Suprapubic skin (tissue), 4 donors: Measurements from ENCODE around the gene PITHD1. TPM values are rescaled to one million over a fixed set of nuclear protein-coding genes. Genes with fewer than 3 reads are reported as not detected.

Source experiments
- DNase-seq, 2 donors: peaks; one replicate each; pipeline ENCODE4 v3.0.0-alpha.2; 2019; ENCODE audit warnings: low spot score in 2 of 2
- H3K27ac ChIP-seq: fragments of 200-600 bp; sonication (generic); one replicate; pipeline ENCODE4 v1.5.1; 2019
- H3K27me3 ChIP-seq: fragments of 200-600 bp; sonication (generic); one replicate; pipeline ENCODE4 v1.5.1; 2019
- H3K36me3 ChIP-seq: fragments of 200-600 bp; sonication (generic); one replicate; pipeline ENCODE4 v1.5.1; 2019
- H3K4me1 ChIP-seq: fragments of 200-600 bp; sonication (generic); one replicate; pipeline ENCODE4 v1.5.1; 2019
- H3K4me3 ChIP-seq: fragments of 200-600 bp; sonication (generic); one replicate; pipeline ENCODE4 v1.5.1; 2019; ENCODE audit warnings: mild to moderate bottlenecking
- H3K9me3 ChIP-seq: fragments of 200-600 bp; sonication (generic); one replicate; pipeline ENCODE4 v1.5.1; 2019
- CTCF ChIP-seq, 2 donors: fragments of 200-600 bp in 1 of 2; fragments of 450-650 bp in 1 of 2; sonication (generic) in 1 of 2; IDR thresholded peaks; one replicate each; pipeline ENCODE4 v1.5.1; 2016 to 2019; ENCODE audit warnings: antibody characterized with exemption in 2 of 2, mild to moderate bottlenecking in 1 of 2, moderate library complexity in 1 of 2
- EP300 ChIP-seq: sonication (generic); formaldehyde crosslinking; IDR thresholded peaks from one replicate; pipeline ENCODE4 v1.6.1; 2017; ENCODE audit warnings: antibody characterized with exemption
- POLR2A ChIP-seq, 2 donors: fragments of 450-650 bp; IDR thresholded peaks; one replicate each; pipeline ENCODE4 v1.6.1; 2017; ENCODE audit warnings: antibody characterized with exemption in 2 of 2, mild to moderate bottlenecking in 2 of 2, moderate library complexity in 2 of 2
- POLR2AphosphoS5 ChIP-seq, 3 donors: sonication (generic); formaldehyde crosslinking; IDR thresholded peaks; one replicate each; pipeline ENCODE4 v1.6.1; 2017; ENCODE audit warnings: antibody characterized with exemption in 3 of 3
- WGBS: methylation state at CpG from one replicate; pipeline ENCODE4 v1.1.5; 2018; 5-methylcytosine and 5-hydroxymethylcytosine counted together
- total RNA-seq, 4 donors: library from RNA; depleted of rRNA; stranded (reverse); fragments of >200 nt; gene quantifications; one replicate each; pipeline ENCODE4 v1.1.0, GENCODE V29; 2016

Gene PITHD1
- total RNA-seq, 4 donors from 2014 or later: 49.4 to 93.1 (median 74.3) TPM

- no peaks in the 10 kb centered on the region for H3K9me3 ChIP-seq
- no peak overlapping the region for H3K27ac ChIP-seq
- WGBS: 35% methylated on average over 6 of the region's 6 CpGs
- TF ChIP-seq POLR2A (IDR thresholded peaks at IDR 0.05) (no peak), CTCF (IDR thresholded peaks at IDR 0.05) (peak; percentile 18 to 70)
- no peak for DNase-seq
- H3K4me1 ChIP-seq: peaks cover 2% of the 10 kb centered on the region
- H3K27me3 ChIP-seq: no peaks in the 10 kb centered on the region
- H3K36me3 ChIP-seq: peaks cover 33% of the 10 kb centered on the region
- H3K4me3 ChIP-seq: no peak overlapping the region
Measured at GRCh38 chr1:23809751-23810171, 31.5 kb downstream of the PITHD1 start.

- no peak overlapping the region for H3K4me3 ChIP-seq
- no peak for TF ChIP-seq POLR2A (IDR thresholded peaks at IDR 0.05)
- TF ChIP-seq CTCF (IDR thresholded peaks at IDR 0.05): peak in 1 of 2 donors; percentile 62
- WGBS: 66% methylated on average over 3 of the region's 3 CpGs
- peaks cover 2% of the 10 kb centered on the region for H3K4me1 ChIP-seq
- no peak for DNase-seq
- H3K9me3 ChIP-seq: no peaks in the 10 kb centered on the region
- H3K36me3 ChIP-seq: peaks cover 45% of the 10 kb centered on the region
- no peak overlapping the region for H3K27ac ChIP-seq
- H3K27me3 ChIP-seq: no peaks in the 10 kb centered on the region
Measured at GRCh38 chr1:23810818-23811540, 32.8 kb downstream of the PITHD1 start.

GRCh38 chr1:23814016-23814415 lies 35.8 kb downstream of the PITHD1 start:
- Histone ChIP-seq H3K9me3 (no peaks in the 10 kb centered on the region), H3K4me3 (no peak overlapping the region), H3K27ac (no peak overlapping the region), H3K4me1 (peaks cover 2% of the 10 kb centered on the region), H3K36me3 (peaks cover 67% of the 10 kb centered on the region), H3K27me3 (no peaks in the 10 kb centered on the region)
- TF ChIP-seq EP300 (no peak), CTCF (IDR thresholded peaks at IDR 0.05) (no peak), POLR2AphosphoS5 (IDR thresholded peaks at IDR 0.05) (no peak), POLR2A (IDR thresholded peaks at IDR 0.05) (no peak)
- no peak for DNase-seq
- 93% methylated on average over 4 of the region's 4 CpGs for WGBS

- WGBS: 100% methylated on average over 3 of the region's 3 CpGs
- Histone ChIP-seq H3K4me1 (no peaks in the 10 kb centered on the region), H3K4me3 (no peak overlapping the region), H3K9me3 (no peaks in the 10 kb centered on the region), H3K36me3 (peaks cover 70% of the 10 kb centered on the region), H3K27me3 (no peaks in the 10 kb centered on the region), H3K27ac (no peak overlapping the region)
- no peak for TF ChIP-seq POLR2A (IDR thresholded peaks at IDR 0.05)
- no peak for TF ChIP-seq CTCF (IDR thresholded peaks at IDR 0.05)
- TF ChIP-seq EP300: no peak
- no peak for TF ChIP-seq POLR2AphosphoS5 (IDR thresholded peaks at IDR 0.05)
- DNase-seq: no peak
Measured at GRCh38 chr1:23816361-23816760, 38.1 kb downstream of the PITHD1 start.

- H3K36me3 ChIP-seq: peaks cover 68% of the 10 kb centered on the region
- no peaks in the 10 kb centered on the region for H3K4me1 ChIP-seq
Measured at GRCh38 chr1:23816906-23817305, 38.7 kb downstream of the PITHD1 start.

More at GRCh38 chr1:23816906-23817305, 38.7 kb downstream of the PITHD1 start:
- DNase-seq: no peak
- Histone ChIP-seq H3K27me3 (no peaks in the 10 kb centered on the region), H3K4me3 (no peak overlapping the region), H3K27ac (no peak overlapping the region), H3K9me3 (no peaks in the 10 kb centered on the region)
- no peak for TF ChIP-seq POLR2AphosphoS5 (IDR thresholded peaks at IDR 0.05)
- TF ChIP-seq CTCF (IDR thresholded peaks at IDR 0.05): no peak
- TF ChIP-seq POLR2A (IDR thresholded peaks at IDR 0.05): no peak
- TF ChIP-seq EP300: no peak
